Measurements from ENCODE around the gene YBX2. TPM values are rescaled to one million over a fixed set of nuclear protein-coding genes. Genes with fewer than 3 reads are reported as not detected.

The YBX2 gene
- polyA plus RNA-seq, 1 experiment: 0.11 TPM

GRCh38 chr17:7296189-7296861 lies 1.9 kb upstream of the YBX2 start:
- peaks cover 22% of the 10 kb centered on the region for H3K27me3 ChIP-seq (ENCODE audit: control insufficient read depth, insufficient read depth, low read length)
- TF ChIP-seq, protein P1, sequence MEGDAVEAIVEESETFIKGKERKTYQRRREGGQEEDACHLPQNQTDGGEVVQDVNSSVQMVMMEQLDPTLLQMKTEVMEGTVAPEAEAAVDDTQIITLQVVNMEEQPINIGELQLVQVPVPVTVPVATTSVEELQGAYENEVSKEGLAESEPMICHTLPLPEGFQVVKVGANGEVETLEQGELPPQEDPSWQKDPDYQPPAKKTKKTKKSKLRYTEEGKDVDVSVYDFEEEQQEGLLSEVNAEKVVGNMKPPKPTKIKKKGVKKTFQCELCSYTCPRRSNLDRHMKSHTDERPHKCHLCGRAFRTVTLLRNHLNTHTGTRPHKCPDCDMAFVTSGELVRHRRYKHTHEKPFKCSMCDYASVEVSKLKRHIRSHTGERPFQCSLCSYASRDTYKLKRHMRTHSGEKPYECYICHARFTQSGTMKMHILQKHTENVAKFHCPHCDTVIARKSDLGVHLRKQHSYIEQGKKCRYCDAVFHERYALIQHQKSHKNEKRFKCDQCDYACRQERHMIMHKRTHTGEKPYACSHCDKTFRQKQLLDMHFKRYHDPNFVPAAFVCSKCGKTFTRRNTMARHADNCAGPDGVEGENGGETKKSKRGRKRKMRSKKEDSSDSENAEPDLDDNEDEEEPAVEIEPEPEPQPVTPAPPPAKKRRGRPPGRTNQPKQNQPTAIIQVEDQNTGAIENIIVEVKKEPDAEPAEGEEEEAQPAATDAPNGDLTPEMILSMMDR (IDR thresholded peaks at IDR 0.05; ENCODE audit: insufficient read depth, low read depth, low read length): peak; percentile 75
- H3K36me3 ChIP-seq (ENCODE audit: control insufficient read depth, insufficient read depth, low read length): no peaks in the 10 kb centered on the region
- peak overlapping the region; percentile 16; the same call in 1 of the 2 replicates for H3K4me3 ChIP-seq (ENCODE audit: low read depth, low read length)
- no peak for DNase-seq (ENCODE audit: low read depth)
- POLR2A ChIA-PET: no interaction called here
- CTCF ChIA-PET: interaction anchor here (0.5 to 3.5 kb wide), 39 partner anchors 9 to 287 kb away, joined by 3 to 51 read pairs (median 4); partner anchors contain the start of genes ACADVL, CTDNEP1, DLG4 and ELP5

- DNase-seq (ENCODE audit: low read depth): no peak
- TF ChIP-seq, protein P1 (IDR thresholded peaks at IDR 0.05; ENCODE audit: insufficient read depth, low read depth, low read length): no peak
- Histone ChIP-seq H3K27me3 (ENCODE audit: control insufficient read depth, insufficient read depth, low read length) (peaks cover 27% of the 10 kb centered on the region), H3K36me3 (ENCODE audit: control insufficient read depth, insufficient read depth, low read length) (no peaks in the 10 kb centered on the region), H3K4me3 (ENCODE audit: low read depth, low read length) (no peak overlapping the region; the same call in 1 of the 2 replicates)
- CTCF ChIA-PET: interaction anchor here (0.5 to 3.5 kb wide), 36 partner anchors 8 to 286 kb away, joined by 3 to 51 read pairs (median 4); partner anchors contain the start of genes ACADVL, DLG4, GABARAP and NEURL4
- POLR2A ChIA-PET: no interaction called here
These were observed 1.1 kb upstream of the YBX2 start for GRCh38 chr17:7295230-7296180.

GRCh38 chr17:7293816-7294613 lies 424 bp downstream of the YBX2 start:
- POLR2A ChIA-PET: no interaction called here

GRCh38 chr17:7293159-7293558 lies 1.3 kb downstream of the YBX2 start:
- TF ChIP-seq, protein P1 (IDR thresholded peaks at IDR 0.05; ENCODE audit: insufficient read depth, low read depth, low read length): no peak
- no peak for DNase-seq (ENCODE audit: low read depth)
- CTCF ChIA-PET: interaction anchor here (1.2 to 1.6 kb wide), 2 partner anchors 72 to 241 kb away, joined by 4 read pairs; no protein-coding TSS in a partner anchor
- no peak overlapping the region for H3K4me3 ChIP-seq (ENCODE audit: low read depth, low read length)
- H3K27me3 ChIP-seq (ENCODE audit: control insufficient read depth, insufficient read depth, low read length): peaks cover 26% of the 10 kb centered on the region
- POLR2A ChIA-PET: no interaction called here
- no peaks in the 10 kb centered on the region for H3K36me3 ChIP-seq (ENCODE audit: control insufficient read depth, insufficient read depth, low read length)

More at GRCh38 chr17:7293816-7294613, 424 bp downstream of the YBX2 start:
- CTCF ChIA-PET: interaction anchor here (1.2 to 1.6 kb wide), 2 partner anchors 73 to 242 kb away, joined by 4 read pairs; no protein-coding TSS in a partner anchor
- Histone ChIP-seq H3K36me3 (ENCODE audit: control insufficient read depth, insufficient read depth, low read length) (no peaks in the 10 kb centered on the region), H3K27me3 (ENCODE audit: control insufficient read depth, insufficient read depth, low read length) (peaks cover 26% of the 10 kb centered on the region), H3K4me3 (ENCODE audit: low read depth, low read length) (peak overlapping the region; percentile 35)
- no peak for DNase-seq (ENCODE audit: low read depth)
- TF ChIP-seq, protein P1 (IDR thresholded peaks at IDR 0.05; ENCODE audit: insufficient read depth, low read depth, low read length): no peak
